Right kidney (tissue), 1 donor: ENCODE measurements around the gene CCR4.
"Not testable (repeated sequence)": the region's sequence is repeated elsewhere in the genome, so short reads cannot be mapped to it uniquely, and the experiment has no call there.

Source experiments
- DNase-seq: peaks from one replicate; pipeline ENCODE4 v3.0.0-alpha.2; 2016

CCR4 gene

GRCh38 chr3:32984918-32985317 lies 33.5 kb downstream of the CCR4 start:
- not testable (repeated sequence) for DNase-seq

- DNase-seq, result no peak
These were observed 37.7 kb downstream of the CCR4 start for GRCh38 chr3:32989171-32989570.

GRCh38 chr3:32990116-32990515 lies 38.7 kb downstream of the CCR4 start:
- no peak for DNase-seq

GRCh38 chr3:32991781-32992180 lies 40.3 kb downstream of the CCR4 start:
- DNase-seq, result no peak

GRCh38 chr3:32992310-32992686 lies 40.9 kb downstream of the CCR4 start:
- no peak for DNase-seq

GRCh38 chr3:32994045-32994444 lies 42.6 kb downstream of the CCR4 start:
- DNase-seq, result no peak

GRCh38 chr3:32995098-32995497 lies 43.7 kb downstream of the CCR4 start:
- DNase-seq, result no peak

- DNase-seq, result no peak
These were observed 44.8 kb downstream of the CCR4 start for GRCh38 chr3:32996048-32996754.

- DNase-seq, result no peak
These were observed 45.3 kb downstream of the CCR4 start for GRCh38 chr3:32996755-32997091.

GRCh38 chr3:32998631-32999451 lies 47.4 kb downstream of the CCR4 start:
- no peak for DNase-seq

- DNase-seq, result no peak
These were observed 49.4 kb downstream of the CCR4 start for GRCh38 chr3:33000691-33001385.

GRCh38 chr3:33001889-33002288 lies 50.4 kb downstream of the CCR4 start:
- DNase-seq, result no peak

- DNase-seq, result no peak
These were observed 51.9 kb downstream of the CCR4 start for GRCh38 chr3:33003308-33003707.

- DNase-seq, result no peak
These were observed 52.8 kb downstream of the CCR4 start for GRCh38 chr3:33004205-33004604.

GRCh38 chr3:33004961-33005360 lies 53.5 kb downstream of the CCR4 start:
- DNase-seq, result no peak
